ENCODE data around the gene FAM162A.

The FAM162A gene

DNA sequence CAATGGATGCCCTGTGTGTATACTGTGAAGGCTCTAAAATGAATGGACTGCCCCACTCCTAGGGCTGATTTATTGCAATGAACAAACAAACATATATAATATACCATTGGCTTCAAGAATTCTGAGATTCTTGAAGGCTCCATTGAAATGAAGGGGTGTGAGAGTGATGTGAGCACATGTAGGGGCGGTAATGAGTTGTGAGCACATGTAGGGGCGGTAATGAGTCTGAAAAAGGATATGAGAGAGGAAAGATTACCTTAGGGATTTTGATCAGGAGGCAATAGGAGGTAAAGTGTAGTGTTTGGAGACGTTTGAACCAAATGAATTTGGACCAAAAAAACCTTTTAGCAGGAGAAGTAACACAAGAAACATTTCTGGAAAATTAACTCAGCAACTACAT lies 3.7 kb downstream of the FAM162A start:
- in situ Hi-C loops (cut with HindIII; ENCODE audit: low sequenced_read_pairs) = no loop called here

DNA sequence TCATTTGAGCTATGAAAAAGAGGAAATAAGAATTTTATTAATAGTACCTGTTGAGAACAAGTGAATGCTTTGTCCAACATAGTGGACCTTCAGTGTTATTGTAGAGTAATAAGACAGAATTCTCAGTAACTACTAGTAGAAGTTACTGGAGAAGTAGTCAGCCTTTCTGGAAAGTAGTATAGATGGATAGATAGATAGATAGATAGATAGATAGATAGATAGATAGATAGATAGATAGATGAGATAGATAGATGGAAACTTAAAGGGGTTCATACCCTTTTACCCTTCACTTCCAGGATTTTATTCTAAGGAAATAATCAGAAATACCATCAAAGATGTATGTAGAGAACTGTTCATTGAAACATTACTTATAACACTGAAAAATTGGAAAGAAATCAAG lies 5.2 kb downstream of the FAM162A start:
- in situ Hi-C loops (cut with HindIII; ENCODE audit: low sequenced_read_pairs) = no loop called here

DNA sequence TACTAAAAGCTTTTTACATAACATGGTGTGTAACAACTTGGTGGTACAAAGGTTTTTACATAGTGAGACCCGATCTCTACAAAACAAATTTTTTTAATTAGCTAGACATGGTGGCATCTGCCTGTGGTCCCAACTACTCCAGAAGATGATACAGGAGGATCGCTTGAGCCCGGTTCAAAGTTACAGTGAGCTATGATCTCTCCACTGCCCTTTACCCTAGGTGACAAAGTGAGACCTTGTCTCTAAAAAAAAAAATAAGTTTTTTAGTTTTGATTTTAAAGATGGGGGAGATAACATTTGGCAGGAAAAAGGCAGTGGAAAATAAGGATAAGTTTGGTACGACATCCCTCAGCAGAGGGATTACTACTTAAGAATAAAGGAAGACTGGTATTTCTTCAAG lies 5.9 kb downstream of the FAM162A start:
- in situ Hi-C loops (cut with HindIII; ENCODE audit: low sequenced_read_pairs) = no loop called here

DNA sequence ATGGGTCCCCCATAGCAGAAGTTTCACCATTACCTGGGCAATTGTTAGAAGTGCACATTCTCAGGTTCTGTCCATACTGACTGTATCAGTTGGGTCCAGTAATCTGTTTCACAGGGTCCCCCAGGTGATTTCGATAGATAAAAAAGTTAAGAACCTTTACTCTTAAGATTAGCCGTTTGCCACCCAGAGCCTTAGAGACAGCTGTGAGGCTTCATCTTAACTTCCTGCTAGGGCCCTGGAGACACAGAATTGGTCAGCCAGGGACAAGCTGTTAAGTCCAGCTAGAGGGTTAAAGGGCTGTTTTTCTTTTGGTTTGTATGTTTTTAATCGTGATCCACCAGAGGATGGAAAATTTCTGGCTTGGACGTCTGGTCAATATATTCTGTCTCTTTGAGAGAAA lies 6.7 kb downstream of the FAM162A start:
- in situ Hi-C loops (cut with HindIII; ENCODE audit: low sequenced_read_pairs) = no loop called here

- in situ Hi-C loops (cut with HindIII; ENCODE audit: low sequenced_read_pairs) = no loop called here
Observed at GRCh38 chr3:122391681-122392446, 7.9 kb downstream of the FAM162A start.

DNA sequence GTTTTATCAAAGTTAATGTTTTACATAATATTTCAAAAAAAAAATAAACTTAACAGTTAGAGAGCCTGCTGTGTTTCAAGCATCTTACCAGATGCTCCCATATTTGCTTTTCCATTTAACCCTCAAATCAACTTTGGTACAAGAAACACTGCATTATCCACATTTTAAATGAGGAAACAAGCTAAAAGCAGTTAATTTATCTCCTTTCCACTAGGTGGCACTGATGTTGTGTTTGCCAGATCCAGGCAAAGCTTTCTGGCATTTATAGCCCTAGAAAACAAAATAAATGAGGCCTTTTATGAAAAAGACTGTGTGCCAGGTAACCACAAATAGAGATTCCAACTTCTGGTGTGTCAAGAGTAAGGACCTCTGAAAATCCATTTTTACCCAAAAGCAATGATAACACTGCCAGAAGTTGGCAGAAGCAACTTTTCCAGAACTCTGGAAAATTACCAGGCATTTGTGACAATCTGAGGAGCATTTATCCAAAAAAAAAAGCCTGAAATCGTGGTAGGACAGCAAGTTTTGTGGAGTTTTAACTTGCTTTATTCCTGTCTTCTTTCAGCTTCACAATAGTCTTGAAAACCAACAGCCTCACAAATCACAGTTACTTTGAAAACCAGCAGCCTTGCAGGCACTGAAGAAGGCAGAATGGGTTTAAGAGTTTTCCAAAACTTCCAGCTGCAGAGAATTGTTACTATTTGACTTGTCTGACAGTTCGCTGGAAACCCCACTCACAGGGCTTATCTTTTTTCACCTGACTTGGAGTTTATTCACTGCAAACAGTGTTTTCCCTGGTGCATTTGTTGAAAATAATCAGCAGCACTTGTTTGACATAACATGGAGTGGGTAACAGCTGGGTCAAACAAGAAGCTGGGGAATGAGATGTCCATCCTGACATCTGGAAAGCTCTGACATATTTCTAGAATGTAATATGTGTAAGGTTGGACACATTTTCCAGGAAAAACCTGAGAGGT lies 9.2 kb downstream of the FAM162A start:
- in situ Hi-C loops (cut with HindIII; ENCODE audit: low sequenced_read_pairs) = no loop called here

- in situ Hi-C loops (cut with HindIII; ENCODE audit: low sequenced_read_pairs) = no loop called here
Observed at GRCh38 chr3:122394173-122394572, 10.2 kb downstream of the FAM162A start.

DNA sequence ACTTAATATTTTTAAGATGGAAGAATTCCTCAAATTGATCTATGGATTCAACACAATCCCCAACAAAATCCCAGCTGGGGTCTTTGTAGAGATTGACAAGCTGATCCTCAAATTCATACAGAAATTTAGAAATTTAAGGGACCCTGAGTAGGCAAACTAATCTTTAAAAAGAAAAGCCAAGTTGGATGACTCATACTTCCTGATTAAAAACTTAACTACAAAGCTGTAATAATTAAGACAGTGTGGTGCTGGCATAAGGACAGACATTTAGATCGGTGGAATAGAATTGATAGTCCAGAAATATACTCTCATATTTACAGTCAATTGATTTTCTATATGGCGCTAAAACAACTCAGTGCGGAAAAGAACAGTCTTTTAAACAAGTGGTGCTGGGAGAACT lies 11.6 kb downstream of the FAM162A start:
- in situ Hi-C loops (cut with HindIII; ENCODE audit: low sequenced_read_pairs) = no loop called here

DNA sequence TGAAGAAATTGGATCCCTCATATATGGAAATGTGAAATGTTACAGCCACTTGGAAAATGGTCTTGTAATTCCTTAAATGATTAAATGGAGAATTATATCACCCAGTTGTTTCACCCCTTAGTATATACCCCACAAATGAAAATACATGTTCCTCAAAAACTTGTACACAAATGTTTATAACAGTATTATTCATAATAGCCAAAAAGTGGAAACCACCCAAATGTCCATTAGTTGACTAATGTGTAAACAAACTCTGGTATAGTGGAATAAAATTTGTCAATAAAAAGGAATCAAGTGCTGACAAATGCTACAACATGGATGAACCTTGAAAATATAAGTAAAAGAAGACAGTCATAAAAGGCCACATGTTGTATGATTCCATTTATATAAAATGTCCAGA lies 12.5 kb downstream of the FAM162A start:
- in situ Hi-C loops (cut with HindIII; ENCODE audit: low sequenced_read_pairs) = no loop called here

DNA sequence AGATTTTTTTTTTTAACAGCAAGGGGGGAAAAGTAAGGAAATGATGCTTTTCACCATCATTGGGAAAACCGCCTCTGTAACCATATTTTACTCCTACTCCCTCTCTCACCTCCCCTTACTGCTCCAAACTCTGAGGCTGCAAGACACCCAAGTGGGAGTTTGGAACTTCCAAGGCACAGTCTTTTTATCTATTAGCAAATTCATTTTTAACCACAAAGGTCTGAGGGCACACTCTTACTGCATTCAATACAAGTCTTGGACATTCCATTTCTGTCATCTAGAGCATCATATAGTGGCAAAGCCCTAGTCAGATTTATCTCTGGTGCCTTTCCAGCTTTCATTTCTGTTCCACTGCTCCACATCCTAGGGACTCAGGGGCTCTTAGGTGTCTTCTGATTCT lies 13.2 kb downstream of the FAM162A start:
- in situ Hi-C loops (cut with HindIII; ENCODE audit: low sequenced_read_pairs) = no loop called here

DNA sequence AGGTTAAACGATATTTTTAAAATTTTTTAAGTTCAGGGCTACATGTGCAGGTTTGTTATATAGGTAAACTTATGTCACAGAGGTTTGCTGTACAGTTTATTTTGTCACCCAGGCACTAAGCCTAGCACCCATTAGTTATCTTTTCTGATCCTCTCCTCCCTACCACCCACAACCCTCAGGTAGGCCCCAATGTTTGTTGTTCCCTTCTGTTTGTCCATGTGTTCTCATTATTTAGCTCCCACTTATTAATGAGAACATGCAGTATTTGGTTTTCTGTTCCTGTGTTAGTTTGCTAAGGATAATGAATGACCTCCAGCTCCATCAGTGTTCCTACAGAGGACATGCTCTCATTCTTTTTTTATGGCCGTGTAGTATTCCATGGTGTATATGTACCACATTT lies 14.9 kb downstream of the FAM162A start:
- in situ Hi-C loops (cut with HindIII; ENCODE audit: low sequenced_read_pairs) = no loop called here

- in situ Hi-C loops (cut with HindIII; ENCODE audit: low sequenced_read_pairs) = no loop called here
Observed at GRCh38 chr3:122403489-122403888, 19.5 kb downstream of the FAM162A start.

- in situ Hi-C loops (cut with HindIII; ENCODE audit: low sequenced_read_pairs) = no loop called here
Observed at GRCh38 chr3:122405015-122405414, 21.0 kb downstream of the FAM162A start.

- in situ Hi-C loops (cut with HindIII; ENCODE audit: low sequenced_read_pairs) = no loop called here
Observed at GRCh38 chr3:122406198-122406597, 22.2 kb downstream of the FAM162A start.

DNA sequence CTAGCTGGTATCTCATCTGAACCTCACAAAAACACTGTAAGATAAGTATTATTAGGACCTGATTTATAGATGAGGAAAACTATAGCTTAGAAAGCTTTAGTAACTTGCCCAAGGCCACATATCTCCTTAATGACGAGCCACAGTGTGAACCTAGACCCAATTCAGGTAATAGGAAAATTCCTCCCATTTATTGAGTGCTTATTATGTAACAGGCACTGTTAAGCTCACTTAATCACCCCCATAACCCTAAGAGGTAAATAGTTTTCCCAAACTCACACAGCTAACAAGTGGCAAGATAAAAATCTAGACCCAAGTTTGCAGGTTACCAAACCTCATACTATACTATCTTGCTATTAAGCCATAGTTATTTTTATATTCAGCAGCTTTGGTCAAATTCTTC lies 24.0 kb downstream of the FAM162A start:
- in situ Hi-C loops (cut with HindIII; ENCODE audit: low sequenced_read_pairs) = no loop called here

DNA sequence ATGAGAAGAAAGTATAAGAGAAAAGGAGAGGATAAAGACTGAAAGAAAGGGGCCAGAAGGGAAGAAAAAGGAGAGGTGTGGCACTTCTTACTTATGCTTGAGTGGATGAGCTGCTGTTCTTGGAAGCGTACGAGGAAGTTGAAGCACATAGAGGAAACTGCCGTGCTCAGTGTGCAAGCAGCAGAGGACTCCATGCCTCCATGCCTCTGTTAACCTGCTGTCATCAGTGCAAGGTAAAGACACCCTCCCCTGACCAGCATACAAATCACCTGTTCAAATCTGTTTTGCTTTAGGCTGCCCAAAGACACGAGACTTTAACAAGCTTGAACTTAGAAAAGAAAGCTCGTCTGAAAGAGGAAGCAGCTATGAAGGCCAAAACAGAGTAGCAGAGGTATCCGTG lies 25.5 kb downstream of the FAM162A start:
- in situ Hi-C loops (cut with HindIII; ENCODE audit: low sequenced_read_pairs) = no loop called here

DNA sequence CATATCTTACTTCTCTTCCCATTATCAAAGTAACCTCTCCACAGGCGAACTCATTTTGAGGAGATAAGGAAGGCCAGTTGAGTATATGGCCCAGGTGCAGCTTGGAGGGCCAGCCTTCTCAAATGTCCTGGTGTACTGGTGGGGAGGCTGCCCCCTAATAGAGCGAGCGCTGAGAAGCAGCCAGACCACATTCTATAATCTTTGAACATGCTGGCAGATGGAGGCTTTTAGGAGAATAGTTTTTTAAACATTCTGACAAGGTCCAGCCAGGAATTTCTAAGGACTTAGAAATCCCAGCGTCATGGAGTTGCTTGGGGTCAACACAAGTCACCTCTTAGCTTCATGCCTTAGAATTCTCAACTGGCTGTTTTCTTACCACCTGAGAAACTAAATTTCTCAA lies 26.1 kb downstream of the FAM162A start:
- in situ Hi-C loops (cut with HindIII; ENCODE audit: low sequenced_read_pairs) = no loop called here

DNA sequence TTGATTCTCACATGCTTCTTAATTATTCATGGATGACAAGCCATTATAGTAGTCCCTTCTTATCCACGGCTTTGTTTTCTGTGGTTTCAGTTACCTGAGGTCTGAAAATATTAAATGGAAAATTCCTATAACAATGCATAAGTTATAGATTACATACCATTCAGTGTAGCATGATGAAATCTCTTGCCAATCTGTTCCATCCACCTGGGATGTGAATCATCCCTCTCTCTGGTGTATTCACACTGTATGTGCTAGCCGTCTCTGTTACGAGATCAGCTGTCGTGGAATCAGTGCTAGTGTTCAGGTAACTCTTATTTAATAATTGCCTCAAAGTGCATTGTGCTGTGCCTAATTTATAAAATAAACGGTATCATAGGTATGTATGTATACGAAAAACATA lies 26.7 kb downstream of the FAM162A start:
- in situ Hi-C loops (cut with HindIII; ENCODE audit: low sequenced_read_pairs) = no loop called here

DNA sequence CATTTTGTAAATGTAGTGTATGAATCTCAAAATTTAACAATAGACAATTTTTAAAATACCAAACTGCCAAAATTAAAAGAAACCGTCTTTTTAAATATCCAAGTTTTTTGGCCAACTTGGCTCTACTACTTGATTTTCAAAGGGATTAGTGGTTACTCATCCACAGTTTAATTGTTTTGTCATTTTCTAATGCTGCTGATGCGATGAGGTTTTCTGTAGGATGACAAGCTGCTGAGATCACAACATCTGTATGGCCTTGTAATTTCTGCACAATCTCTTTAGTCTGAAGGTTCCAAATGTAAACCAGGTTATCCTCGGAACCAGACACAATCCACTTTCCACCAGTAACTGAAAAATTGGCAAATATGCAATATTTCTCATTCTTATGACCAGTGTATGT lies 30.4 kb downstream of the FAM162A start:
- in situ Hi-C loops (cut with HindIII; ENCODE audit: low sequenced_read_pairs) = no loop called here

DNA sequence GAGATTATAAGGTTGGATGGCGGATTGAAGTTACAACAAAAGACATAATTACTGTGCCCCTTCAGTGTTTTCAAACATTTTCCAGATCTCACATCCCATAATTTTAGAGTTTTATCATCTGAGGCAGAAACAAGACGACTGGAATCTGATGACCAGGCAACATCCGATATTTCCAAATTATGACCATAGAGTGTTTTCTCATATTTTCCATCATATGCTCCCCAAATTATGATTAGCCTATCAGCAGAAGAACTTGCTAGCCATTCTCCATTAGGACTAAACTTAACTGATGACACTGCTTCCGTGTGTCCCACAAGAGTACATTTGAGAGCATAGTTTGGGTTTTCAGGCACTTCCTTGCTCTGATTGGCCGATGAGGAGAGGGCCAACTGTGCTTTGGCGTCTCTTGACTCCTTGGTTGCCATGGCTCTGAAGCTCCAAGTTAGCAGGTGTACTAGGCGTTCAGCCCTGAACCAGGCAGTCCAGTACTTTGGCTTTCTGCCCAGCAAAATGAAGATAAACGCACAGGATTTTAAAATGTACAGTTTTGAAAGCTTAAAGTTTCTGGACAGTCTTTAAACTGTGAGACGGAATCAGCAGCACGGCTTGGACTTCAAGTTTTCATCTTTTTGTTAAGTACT lies 31.2 kb downstream of the FAM162A start:
- in situ Hi-C loops (cut with HindIII; ENCODE audit: low sequenced_read_pairs) = no loop called here

DNA sequence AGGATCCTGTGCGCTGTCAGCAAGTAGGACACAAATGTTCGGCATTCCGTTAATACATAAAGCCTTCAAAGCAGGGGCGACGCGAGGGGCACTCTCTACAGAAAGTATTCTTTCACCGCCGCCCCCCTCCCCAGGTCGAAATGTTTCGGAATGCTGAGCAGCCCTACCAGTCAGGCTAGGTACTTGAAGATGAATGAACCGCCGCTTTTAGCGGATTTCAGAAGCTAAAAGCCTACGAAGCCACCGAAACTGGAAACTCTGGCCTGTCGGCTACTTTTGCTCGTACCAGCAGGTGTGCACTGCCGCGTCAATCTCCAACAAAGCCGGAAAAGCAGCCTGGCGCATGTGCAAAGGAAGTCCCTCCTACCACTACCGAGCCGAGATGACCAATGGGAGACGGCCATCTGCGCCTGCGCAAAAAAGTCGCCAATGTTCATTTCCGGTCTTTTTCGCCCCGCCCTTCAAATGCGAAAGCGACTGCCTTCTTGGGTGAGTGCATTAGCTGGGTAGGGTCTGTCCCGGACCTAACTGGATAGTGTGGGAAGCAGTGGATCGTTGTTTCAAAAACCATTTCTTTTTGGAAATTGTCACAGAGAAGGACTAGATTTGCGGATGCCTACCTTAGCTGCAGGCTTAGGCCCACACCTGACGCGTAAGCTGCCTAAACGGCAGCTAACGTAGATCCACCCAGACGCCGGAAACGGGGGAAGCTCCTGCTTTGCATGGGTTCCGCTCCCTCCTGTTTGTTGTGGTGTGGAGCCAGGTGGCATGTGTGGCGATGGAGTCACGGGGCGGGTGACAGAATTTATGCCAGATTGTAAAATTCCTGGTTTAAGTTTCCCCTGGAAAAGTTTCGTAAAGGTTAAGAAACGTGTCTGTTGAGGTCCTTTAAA lies 32.0 kb downstream of the FAM162A start, which contains the start of gene WDR5B:
TSS of gene WDR5B (minus strand) at position 301 of the 893 bp plus-strand sequence. CDS start 534 bp downstream, outside the sequence.
- in situ Hi-C loops (cut with HindIII; ENCODE audit: low sequenced_read_pairs) = no loop called here
